ENCODE measurements around the gene LIN7B.

The LIN7B gene

GRCh38 chr19:49113762-49114629, at the start of gene LIN7B:
LIN7B (plus strand) TSS chr19:49114370; CDS start chr19:49114405, 35 bp downstream.
- DNase-seq (ENCODE audit: low read depth): peak; percentile 63
- H3K4me3 ChIP-seq (replicated peaks; ENCODE audit: low read depth, low read length): peak within 1 kb of the TSS; percentile 69
- peak; percentile 3 for TF ChIP-seq CTCF (IDR thresholded peaks at IDR 0.05; ENCODE audit: low read length, missing control alignments)

GRCh38 chr19:49064768-49065611, 49.2 kb upstream of the LIN7B start, which contains the start of gene NTF4:
NTF4 (minus strand) TSS chr19:49064818; CDS start chr19:49061997, 2,821 bp downstream.
- H3K4me3 ChIP-seq (replicated peaks; ENCODE audit: low read depth, low read length): no peak within 1 kb of the TSS
- DNase-seq (ENCODE audit: low read depth): peak; percentile 21
- no peak for TF ChIP-seq CTCF (IDR thresholded peaks at IDR 0.05; ENCODE audit: low read length, missing control alignments)

GRCh38 chr19:49065905-49066512, 48.2 kb upstream of the LIN7B start:
- no peak for TF ChIP-seq CTCF (IDR thresholded peaks at IDR 0.05; ENCODE audit: low read length, missing control alignments)
- no peak for DNase-seq (ENCODE audit: low read depth)
- no peak overlapping the region for H3K4me3 ChIP-seq (replicated peaks; ENCODE audit: low read depth, low read length)

GRCh38 chr19:49067554-49067953, 46.6 kb upstream of the LIN7B start:
- TF ChIP-seq CTCF (IDR thresholded peaks at IDR 0.05; ENCODE audit: low read length, missing control alignments): no peak
- DNase-seq (ENCODE audit: low read depth): no peak

GRCh38 chr19:49069026-49069425, 45.1 kb upstream of the LIN7B start:
- no peak for TF ChIP-seq CTCF (IDR thresholded peaks at IDR 0.05; ENCODE audit: low read length, missing control alignments)
- no peak overlapping the region for H3K4me3 ChIP-seq (replicated peaks; ENCODE audit: low read depth, low read length)

More at GRCh38 chr19:49067554-49067953, 46.6 kb upstream of the LIN7B start:
- no peak overlapping the region for H3K4me3 ChIP-seq (replicated peaks; ENCODE audit: low read depth, low read length)

GRCh38 chr19:49070416-49070815, 43.8 kb upstream of the LIN7B start:
- H3K4me3 ChIP-seq (replicated peaks; ENCODE audit: low read depth, low read length): no peak overlapping the region
- DNase-seq (ENCODE audit: low read depth): no peak
- no peak for TF ChIP-seq CTCF (IDR thresholded peaks at IDR 0.05; ENCODE audit: low read length, missing control alignments)

More at GRCh38 chr19:49069026-49069425, 45.1 kb upstream of the LIN7B start:
- no peak for DNase-seq (ENCODE audit: low read depth)
